Neural cell (in vitro differentiated cells): ENCODE data around the gene ACER1. TPM values are rescaled to one million over a fixed set of nuclear protein-coding genes. Genes with fewer than 3 reads are reported as not detected.
"Not testable (repeated sequence)": the region's sequence is repeated elsewhere in the genome, so short reads cannot be mapped to it uniquely, and the experiment has no call there.

Source experiments
- H2AFZ ChIP-seq: fragments of 200-600, 300-800 bp; sonication (generic), shearing (Covaris generic); 2 replicates; pipeline ENCODE4 v1.6.0; 2014; ENCODE audit warnings: low read depth, mild to moderate bottlenecking, antibody characterized with exemption, low read length, moderate library complexity
- H3F3A ChIP-seq: fragments of 200-600 bp; shearing (Covaris generic); 2 replicates; pipeline ENCODE4 v1.6.1; 2016; ENCODE audit warnings: mild to moderate bottlenecking, moderate library complexity, mixed read lengths, antibody characterized with exemption, low read length; ENCODE audit not compliant: insufficient read depth, poor library complexity, severe bottlenecking
- H3K27ac ChIP-seq: fragments of 200-600, 300-800 bp; sonication (generic), shearing (Covaris generic); 2 replicates; pipeline ENCODE4 v1.5.1; 2014; ENCODE audit warnings: mild to moderate bottlenecking, low read length, moderate library complexity
- H3K27me3 ChIP-seq: fragments of 300-800, 200-600 bp; sonication (generic), shearing (Covaris generic); 2 replicates; pipeline ENCODE4 v1.6.0; 2014; ENCODE audit warnings: mild to moderate bottlenecking, low read depth, low read length, moderate library complexity; ENCODE audit not compliant: insufficient read depth
- H3K36me3 ChIP-seq: fragments of 300-800, 200-600 bp; sonication (generic), shearing (Covaris generic); 2 replicates; pipeline ENCODE4 v1.5.1; 2014; ENCODE audit warnings: mild to moderate bottlenecking, antibody characterized with exemption, low read length, moderate library complexity; ENCODE audit not compliant: insufficient read depth
- H3K4me2 ChIP-seq: fragments of 300-800, 200-600 bp; sonication (generic), shearing (Covaris generic); 2 replicates; pipeline ENCODE4 v1.6.0; 2014; ENCODE audit warnings: mild to moderate bottlenecking, low read length
- H3K4me3 ChIP-seq: fragments of 300-800, 200-600 bp; sonication (generic), shearing (Covaris generic); 2 replicates; pipeline ENCODE4 v1.5.1; 2014; ENCODE audit warnings: mild to moderate bottlenecking, low read length, moderate library complexity
- H3K79me2 ChIP-seq: fragments of 200-600 bp; shearing (Covaris generic); replicated peaks from 2 replicates; pipeline ENCODE4 v1.6.0; 2014; ENCODE audit warnings: mild to moderate bottlenecking, low read length, moderate library complexity; ENCODE audit not compliant: insufficient read depth
- H3K9ac ChIP-seq: fragments of 300-800, 200-600 bp; sonication (generic), shearing (Covaris generic); 2 replicates; pipeline ENCODE4 v1.6.1; 2016; ENCODE audit warnings: mild to moderate bottlenecking, low read length, mixed read lengths
- H3K9me2 ChIP-seq: fragments of 200-600 bp; shearing (Covaris generic); 2 replicates; pipeline ENCODE4 v1.6.1; 2016; ENCODE audit warnings: mild to moderate bottlenecking, low read length, mixed read lengths; ENCODE audit not compliant: insufficient read depth
- H3K9me3 ChIP-seq: fragments of 200-600, 300-800 bp; sonication (generic), shearing (Covaris generic); 2 replicates; pipeline ENCODE4 v1.6.1; 2016; ENCODE audit warnings: mild to moderate bottlenecking, mixed run types, low read length, moderate library complexity, mixed read lengths
- H4K20me1 ChIP-seq: fragments of 200-600 bp; shearing (Covaris generic); 2 replicates; pipeline ENCODE4 v1.6.1; 2016; ENCODE audit warnings: mild to moderate bottlenecking, mixed run types; ENCODE audit not compliant: insufficient read depth
- EP300 ChIP-seq: fragments of 450-650 bp; conservative IDR thresholded peaks from 2 replicates; pipeline ENCODE4 v1.6.1; 2014; ENCODE audit warnings: antibody characterized with exemption, mild to moderate bottlenecking, moderate library complexity; ENCODE audit not compliant: poor library complexity, severe bottlenecking
- EZH2 ChIP-seq: fragments of 200-600, 300-800 bp; shearing (Covaris generic), sonication (generic); IDR thresholded peaks from 2 replicates; pipeline ENCODE4 v1.6.1; 2014; ENCODE audit warnings: antibody characterized with exemption, low read length, borderline replicate concordance, mild to moderate bottlenecking; ENCODE audit not compliant: insufficient read depth, poor library complexity, severe bottlenecking
- MXI1 ChIP-seq: fragments of 450-650 bp; conservative IDR thresholded peaks from 2 replicates; pipeline ENCODE4 v1.6.1; 2014; ENCODE audit warnings: antibody characterized with exemption, mild to moderate bottlenecking; ENCODE audit not compliant: poor library complexity, severe bottlenecking
- POLR2AphosphoS5 ChIP-seq: IDR thresholded peaks from 2 replicates; pipeline ENCODE4 v1.6.1; 2012
- polyA plus RNA-seq: library from polyadenylated mRNA; depleted of rRNA; stranded (reverse); fragments of >200 nt; gene quantifications from 2 replicates; pipeline ENCODE4 v1.2.3, GENCODE V29; 2014
- TF ChIP-seq, protein P1 (sequence below): IDR thresholded peaks from 2 replicates; pipeline ENCODE4 v1.6.1; 2012; ENCODE audit warnings: borderline replicate concordance

The ACER1 gene
- polyA plus RNA-seq, 1 donor from 2014 or later: not detected

DNA sequence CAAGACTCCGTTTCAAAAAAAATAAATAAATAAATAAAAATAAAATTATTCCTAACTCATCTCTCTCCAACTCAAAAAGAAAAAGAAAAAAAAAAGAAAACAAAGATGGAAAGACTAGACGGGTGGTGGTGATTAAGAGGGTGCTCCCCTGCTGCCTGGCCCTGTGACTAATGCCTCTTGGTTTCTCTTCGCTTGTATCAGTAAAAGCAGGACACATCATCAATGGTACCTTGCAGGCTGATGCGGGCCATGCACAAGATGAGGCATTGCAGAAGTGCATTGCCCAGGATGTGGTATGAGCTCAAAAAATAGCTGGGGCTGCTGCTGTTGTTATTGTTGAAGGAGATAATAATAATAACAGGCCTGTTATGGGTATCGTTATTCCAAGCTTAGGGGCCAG is 14.6 kb downstream of the ACER1 start:
- no peaks in the 10 kb centered on the region for H4K20me1 ChIP-seq
- TF ChIP-seq MXI1 (no peak), EP300 (no peak), EZH2 (no peak), POLR2AphosphoS5 (no peak)
- TF ChIP-seq, protein P1, sequence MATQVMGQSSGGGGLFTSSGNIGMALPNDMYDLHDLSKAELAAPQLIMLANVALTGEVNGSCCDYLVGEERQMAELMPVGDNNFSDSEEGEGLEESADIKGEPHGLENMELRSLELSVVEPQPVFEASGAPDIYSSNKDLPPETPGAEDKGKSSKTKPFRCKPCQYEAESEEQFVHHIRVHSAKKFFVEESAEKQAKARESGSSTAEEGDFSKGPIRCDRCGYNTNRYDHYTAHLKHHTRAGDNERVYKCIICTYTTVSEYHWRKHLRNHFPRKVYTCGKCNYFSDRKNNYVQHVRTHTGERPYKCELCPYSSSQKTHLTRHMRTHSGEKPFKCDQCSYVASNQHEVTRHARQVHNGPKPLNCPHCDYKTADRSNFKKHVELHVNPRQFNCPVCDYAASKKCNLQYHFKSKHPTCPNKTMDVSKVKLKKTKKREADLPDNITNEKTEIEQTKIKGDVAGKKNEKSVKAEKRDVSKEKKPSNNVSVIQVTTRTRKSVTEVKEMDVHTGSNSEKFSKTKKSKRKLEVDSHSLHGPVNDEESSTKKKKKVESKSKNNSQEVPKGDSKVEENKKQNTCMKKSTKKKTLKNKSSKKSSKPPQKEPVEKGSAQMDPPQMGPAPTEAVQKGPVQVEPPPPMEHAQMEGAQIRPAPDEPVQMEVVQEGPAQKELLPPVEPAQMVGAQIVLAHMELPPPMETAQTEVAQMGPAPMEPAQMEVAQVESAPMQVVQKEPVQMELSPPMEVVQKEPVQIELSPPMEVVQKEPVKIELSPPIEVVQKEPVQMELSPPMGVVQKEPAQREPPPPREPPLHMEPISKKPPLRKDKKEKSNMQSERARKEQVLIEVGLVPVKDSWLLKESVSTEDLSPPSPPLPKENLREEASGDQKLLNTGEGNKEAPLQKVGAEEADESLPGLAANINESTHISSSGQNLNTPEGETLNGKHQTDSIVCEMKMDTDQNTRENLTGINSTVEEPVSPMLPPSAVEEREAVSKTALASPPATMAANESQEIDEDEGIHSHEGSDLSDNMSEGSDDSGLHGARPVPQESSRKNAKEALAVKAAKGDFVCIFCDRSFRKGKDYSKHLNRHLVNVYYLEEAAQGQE: no peak
- no peaks in the 10 kb centered on the region for H3K9me2 ChIP-seq

DNA sequence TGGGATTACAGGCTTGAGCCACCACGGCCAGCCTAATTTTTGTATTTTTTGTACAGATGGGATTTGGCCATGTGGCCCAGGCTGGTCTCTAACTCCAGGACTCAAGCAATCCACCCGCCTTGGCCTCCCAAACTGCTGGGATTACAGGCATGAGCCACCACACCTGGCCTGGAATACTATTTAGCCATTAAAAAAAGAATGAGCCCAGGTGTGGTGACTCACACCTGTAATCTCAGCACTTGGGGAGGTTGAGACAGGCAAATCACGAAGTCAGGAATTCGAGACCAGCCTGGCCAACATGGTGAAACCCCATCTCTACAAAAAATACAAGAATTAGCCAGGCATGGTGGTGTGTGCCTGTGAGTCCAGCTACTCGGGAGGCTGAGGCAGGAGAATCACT is 17.8 kb downstream of the ACER1 start:
- not testable (repeated sequence) for H3K9ac ChIP-seq, H3K9me3 ChIP-seq, H4K20me1 ChIP-seq, H2AFZ ChIP-seq, H3F3A ChIP-seq, H3K27me3 ChIP-seq, H3K79me2 ChIP-seq, H3K9me2 ChIP-seq, H3K4me3 ChIP-seq, H3K4me2 ChIP-seq, H3K27ac ChIP-seq, H3K36me3 ChIP-seq

More for the DNA sequence above, 14.6 kb downstream of the ACER1 start:
- H3K79me2 ChIP-seq: no peaks in the 10 kb centered on the region
- H2AFZ ChIP-seq: no peak overlapping the region
- no peak overlapping the region for H3K4me2 ChIP-seq
- no peaks in the 10 kb centered on the region for H3F3A ChIP-seq
- H3K9ac ChIP-seq: no peak overlapping the region
- no peak overlapping the region for H3K4me3 ChIP-seq
- no peak overlapping the region for H3K27ac ChIP-seq
- no peaks in the 10 kb centered on the region for H3K9me3 ChIP-seq
- H3K36me3 ChIP-seq: no peaks in the 10 kb centered on the region
- no peaks in the 10 kb centered on the region for H3K27me3 ChIP-seq

DNA sequence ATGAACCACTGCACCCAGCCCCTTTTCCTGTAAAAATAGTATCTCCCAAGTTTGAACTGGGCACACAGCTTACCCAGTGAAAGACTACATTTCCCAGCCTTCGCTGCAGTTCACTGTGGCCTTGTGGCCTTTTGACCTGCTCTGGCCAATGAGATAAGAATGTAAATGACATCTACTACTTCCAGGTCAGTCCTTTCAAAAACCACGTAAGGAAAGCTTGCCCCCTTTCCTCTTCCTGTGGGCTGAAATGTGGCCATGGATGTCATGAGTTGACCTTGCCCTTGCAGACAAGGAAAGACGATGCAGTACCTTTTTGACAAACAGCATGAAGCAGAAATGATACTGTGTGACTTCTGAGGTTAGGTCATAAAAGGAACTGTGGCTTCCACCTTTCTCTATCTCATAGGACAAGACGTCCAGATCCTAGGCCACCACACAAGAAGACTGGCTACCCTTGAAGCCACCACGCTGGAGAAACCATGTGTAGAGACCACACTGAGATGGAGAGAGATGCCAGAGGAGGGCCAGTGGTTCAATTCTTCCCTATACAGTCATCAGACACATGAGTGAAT is 19.9 kb downstream of the ACER1 start:
- Histone ChIP-seq H3K9me3 (no peaks in the 10 kb centered on the region), H4K20me1 (no peaks in the 10 kb centered on the region), H3K4me3 (no peak overlapping the region), H3K9me2 (no peaks in the 10 kb centered on the region), H3K27ac (no peak overlapping the region), H3F3A (no peaks in the 10 kb centered on the region), H3K9ac (no peak overlapping the region), H3K36me3 (no peaks in the 10 kb centered on the region), H2AFZ (no peak overlapping the region), H3K79me2 (no peaks in the 10 kb centered on the region), H3K27me3 (no peaks in the 10 kb centered on the region), H3K4me2 (no peak overlapping the region)
- TF ChIP-seq EP300: no peak
- TF ChIP-seq, protein P1: no peak
